GM18907 (cell line): ENCODE measurements around the gene BLACAT1.

Experiments used
- ATAC-seq: cut with Tn5 transposase; IDR thresholded peaks from one replicate; pipeline ENCODE4 v1.9.1; 2021; ENCODE audit warnings: mild to moderate bottlenecking, moderate library complexity; ENCODE audit not compliant: unreplicated experiment

The BLACAT1 gene

GRCh38 chr1:205456868-205457745, 1.3 kb upstream of the BLACAT1 start:
- no peak for ATAC-seq

GRCh38 chr1:205456383-205456867, 580 bp upstream of the BLACAT1 start:
- no peak for ATAC-seq

DNA sequence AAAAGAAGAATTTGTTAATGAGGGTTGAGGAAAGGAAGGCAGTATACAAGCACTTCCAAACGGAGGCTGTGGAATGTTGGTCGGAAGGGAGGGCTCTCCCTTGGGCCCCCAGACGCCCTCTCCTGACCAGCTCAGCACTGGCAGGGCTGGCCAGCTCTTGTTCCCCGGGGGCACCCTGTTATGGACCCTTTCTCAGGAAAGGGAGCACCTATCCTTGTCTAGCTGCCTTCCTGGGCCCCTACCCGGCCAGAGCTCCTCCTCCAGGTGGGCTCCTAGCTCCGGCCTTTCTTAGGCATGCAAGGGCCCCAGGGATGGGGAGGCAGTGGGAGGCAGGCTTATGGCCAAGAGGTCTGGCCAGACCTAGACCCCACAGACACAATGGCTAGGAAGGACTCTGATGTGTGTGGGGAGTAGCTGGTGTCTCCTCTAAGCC, 926 bp downstream of the BLACAT1 start:
- no peak for ATAC-seq

- no peak for ATAC-seq
Observed at GRCh38 chr1:205453466-205453865, 2.4 kb downstream of the BLACAT1 start.

DNA sequence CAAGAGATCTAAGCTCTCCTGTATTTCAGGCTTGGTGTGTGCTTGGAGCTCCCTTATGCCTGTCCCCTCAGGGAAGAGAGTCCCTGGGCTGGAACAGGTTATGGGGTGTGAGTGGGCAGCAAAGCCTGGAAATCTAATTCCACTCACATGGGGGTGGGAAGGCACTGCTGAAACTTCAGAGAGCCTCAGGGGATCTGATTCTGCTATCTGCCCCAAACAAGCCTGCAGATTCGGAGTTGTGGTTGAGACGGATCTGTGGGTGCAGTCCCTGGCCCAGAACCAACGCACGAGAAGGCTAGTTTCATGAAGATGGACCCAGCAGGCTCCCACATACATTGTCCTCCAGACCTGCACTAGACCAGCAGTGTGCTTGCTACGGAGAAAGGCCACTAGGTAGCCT, 2.9 kb downstream of the BLACAT1 start:
- no peak for ATAC-seq

DNA sequence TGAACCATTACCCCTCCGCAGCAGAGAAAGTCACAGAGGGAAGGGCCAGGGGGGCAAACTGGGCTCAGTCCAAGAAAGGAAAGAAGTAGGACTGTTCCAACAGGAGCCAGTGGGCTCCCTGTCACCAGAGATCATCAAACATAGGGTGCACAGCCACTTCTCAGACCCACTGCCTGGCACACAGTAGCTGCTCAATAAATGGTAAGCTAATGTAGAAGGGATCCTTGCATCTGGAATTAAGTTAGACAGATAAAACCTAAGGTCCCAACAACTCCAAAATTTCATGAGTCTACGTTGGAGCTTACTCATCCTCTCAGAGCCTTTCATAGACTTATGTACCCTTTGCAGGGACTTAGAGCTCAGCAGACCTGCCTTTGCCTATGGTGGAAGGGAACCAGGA, 3.5 kb downstream of the BLACAT1 start:
- no peak for ATAC-seq

- ATAC-seq, result no peak
Observed at GRCh38 chr1:205451759-205452164, 4.1 kb downstream of the BLACAT1 start.

- ATAC-seq, result no peak
Observed at GRCh38 chr1:205451202-205451601, 4.6 kb downstream of the BLACAT1 start.

GRCh38 chr1:205450448-205450847, 5.4 kb downstream of the BLACAT1 start:
- ATAC-seq, result no peak

- no peak for ATAC-seq
Observed at GRCh38 chr1:205449750-205450443, 5.9 kb downstream of the BLACAT1 start.

GRCh38 chr1:205449254-205449749, 6.5 kb downstream of the BLACAT1 start:
- ATAC-seq, result no peak

DNA sequence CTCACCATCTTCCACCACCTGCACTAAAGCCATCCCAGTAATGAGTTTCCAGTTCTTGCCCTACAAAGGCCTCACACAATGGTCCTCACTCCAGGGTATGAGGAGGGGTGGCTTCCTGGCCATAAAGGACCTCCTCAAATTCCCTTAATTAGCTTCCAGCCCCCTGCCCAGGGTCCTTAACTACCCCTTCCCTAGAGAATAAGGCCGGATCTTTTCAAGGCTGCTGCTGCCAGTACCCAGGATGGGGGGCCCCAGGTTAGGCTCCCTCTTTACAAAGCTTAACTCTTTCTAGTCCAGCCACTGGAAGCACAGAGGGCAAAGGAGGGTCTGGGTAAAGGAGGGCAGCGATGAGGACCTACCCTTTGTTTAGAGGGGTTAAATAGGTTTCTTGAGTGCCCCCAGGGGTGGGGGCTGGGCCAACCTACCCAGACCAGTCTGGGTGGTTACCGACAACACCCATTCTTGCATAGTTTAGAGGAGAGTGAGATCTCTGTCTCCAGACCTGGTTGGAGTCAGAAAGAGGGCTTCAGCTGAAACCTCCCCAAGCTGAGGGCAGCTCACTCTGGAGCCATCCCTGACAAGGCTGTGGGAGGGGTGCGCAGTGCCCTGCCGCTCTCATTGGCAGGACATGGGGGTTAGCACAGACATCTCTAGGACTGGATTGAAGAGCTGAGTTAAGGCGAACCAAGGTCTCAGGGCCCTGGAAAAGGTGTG, 7.1 kb downstream of the BLACAT1 start:
- ATAC-seq, result no peak

GRCh38 chr1:205447457-205448341, 8.1 kb downstream of the BLACAT1 start:
- ATAC-seq, result no peak

DNA sequence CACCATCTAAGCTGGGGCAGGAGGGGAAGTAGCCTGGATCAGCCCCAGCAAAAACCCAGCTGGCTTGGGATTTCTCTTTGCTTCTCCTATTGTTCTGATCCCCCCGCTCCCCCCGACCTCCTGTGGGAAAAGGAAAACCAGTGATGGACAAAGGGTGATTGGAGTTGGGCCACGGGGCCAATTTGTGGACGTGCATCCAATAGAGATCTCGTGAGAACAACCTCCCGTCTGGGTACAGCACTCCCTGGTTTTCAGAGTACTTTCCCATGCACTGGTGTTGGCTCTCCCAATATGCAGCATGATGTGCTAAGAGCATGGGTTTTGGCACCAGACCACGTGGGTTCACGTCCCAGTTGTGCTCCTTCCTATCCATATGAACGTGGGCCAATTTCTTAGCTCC, 9.0 kb downstream of the BLACAT1 start:
- ATAC-seq, result no peak

- no peak for ATAC-seq
Observed at GRCh38 chr1:205445646-205445935, 10.3 kb downstream of the BLACAT1 start.

DNA sequence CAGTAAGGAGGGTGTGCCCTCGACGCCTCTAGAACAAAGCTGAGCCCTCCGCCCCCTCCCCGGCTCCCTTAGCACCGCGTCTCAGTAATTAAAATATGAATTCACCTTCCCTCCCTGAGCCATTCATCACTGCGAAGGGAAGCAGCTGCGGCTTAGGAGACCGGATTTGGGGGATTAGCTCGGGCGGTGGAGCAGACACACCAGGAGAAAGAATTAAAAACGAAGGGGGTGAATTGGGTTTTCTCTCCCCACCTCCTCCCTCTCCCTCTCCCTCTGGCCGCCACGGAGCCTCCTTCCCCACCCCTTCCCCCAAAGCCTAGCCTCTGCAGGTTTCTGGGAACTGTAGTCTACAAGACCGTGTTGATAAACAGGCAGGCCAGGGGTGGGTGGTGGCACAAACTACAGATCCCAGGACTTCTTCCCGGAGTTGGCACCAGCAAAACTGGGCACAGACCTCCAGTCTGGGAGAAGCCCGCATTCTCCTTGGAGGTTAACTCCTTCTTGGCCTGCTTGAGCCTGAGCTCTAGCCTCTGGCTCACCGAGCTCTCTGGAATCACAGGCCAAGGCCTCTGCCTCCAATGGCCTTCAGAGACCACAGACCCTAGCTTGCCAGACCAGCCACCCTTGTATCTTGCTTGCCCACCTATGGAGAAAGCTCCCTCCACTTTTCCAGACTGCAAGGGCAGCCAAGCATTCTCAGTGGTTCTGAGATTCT, 10.8 kb downstream of the BLACAT1 start:
- ATAC-seq, result no peak

DNA sequence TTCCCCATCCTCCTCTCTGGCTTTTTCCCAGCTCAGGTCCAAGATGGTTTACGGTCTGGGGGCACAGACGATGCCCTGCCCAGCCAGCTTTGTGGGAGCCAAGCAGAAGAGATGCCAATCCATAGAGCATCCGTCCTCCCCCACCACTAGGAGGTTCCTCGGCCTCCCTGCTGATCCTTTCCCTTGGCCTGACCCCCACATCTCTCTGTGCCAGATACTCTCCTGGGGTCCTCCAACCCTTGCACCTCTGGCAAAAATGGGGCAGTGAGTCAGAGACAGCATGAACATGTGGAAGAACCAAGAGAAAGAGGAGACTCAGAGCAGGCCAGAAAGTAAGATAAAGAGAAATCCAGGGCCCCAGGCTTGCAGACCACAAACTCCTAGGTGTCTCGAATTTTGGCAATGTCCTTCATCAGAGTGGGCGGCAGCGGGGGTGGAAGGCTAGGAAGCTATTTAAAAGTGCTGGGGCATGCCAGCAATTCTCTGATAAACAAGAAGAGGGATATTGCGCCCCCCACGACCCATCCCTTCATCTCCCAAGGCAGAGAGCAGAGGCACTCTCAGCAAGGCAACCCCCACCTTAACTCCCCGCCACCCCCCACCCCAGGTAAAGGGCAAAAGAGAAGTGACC, 11.4 kb downstream of the BLACAT1 start:
- ATAC-seq, result no peak

- no peak for ATAC-seq
Observed at GRCh38 chr1:205443585-205444299, 12.1 kb downstream of the BLACAT1 start.
